ENCODE measurements around the gene BAK1. TPM values are rescaled to one million over a fixed set of nuclear protein-coding genes. Genes with fewer than 3 reads are reported as not detected.
"Not testable (repeated sequence)": the region's sequence is repeated elsewhere in the genome, so short reads cannot be mapped to it uniquely, and the experiment has no call there.

Gene BAK1
- total RNA-seq, 2 experiments from 2014 or later, result 69.2 to 77.6 TPM

DNA sequence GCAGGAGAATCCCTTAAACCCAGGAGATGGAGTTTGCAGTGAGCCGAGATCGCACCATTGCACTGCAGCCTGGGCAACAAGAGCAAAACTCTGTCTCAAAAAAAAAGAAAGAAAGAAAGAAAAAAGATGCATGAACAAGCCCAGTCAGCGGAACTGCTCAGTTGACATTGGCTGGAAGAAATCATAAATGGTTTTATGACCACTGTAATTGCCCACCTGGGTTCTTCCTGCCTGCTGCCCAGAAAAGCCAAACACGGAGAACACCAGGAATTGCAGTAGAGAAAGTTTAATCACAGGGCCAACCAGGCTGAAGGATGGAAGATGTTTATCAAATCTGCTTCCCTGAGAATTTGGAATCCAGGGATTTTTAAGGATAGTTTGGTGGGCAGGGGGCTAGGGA lies 22.7 kb downstream of the BAK1 start:
- Mint-ChIP-seq H3K9me3 (no peaks in the 10 kb centered on the region), H3K27me3 (no peaks in the 10 kb centered on the region), H3K4me3 (no peak overlapping the region), H3K4me1 (peaks cover 6% of the 10 kb centered on the region), H3K36me3 (ENCODE audit: low read depth) (peaks cover 3% of the 10 kb centered on the region), H3K27ac (no peak overlapping the region)
- POLR2A ChIA-PET, result no interaction called here
- no peak for DNase-seq
- CTCF ChIA-PET, result interaction anchor here (1.0 to 1.7 kb wide), 2 partner anchors 10 to 22 kb away, joined by 3 to 4 read pairs; no protein-coding TSS in a partner anchor

DNA sequence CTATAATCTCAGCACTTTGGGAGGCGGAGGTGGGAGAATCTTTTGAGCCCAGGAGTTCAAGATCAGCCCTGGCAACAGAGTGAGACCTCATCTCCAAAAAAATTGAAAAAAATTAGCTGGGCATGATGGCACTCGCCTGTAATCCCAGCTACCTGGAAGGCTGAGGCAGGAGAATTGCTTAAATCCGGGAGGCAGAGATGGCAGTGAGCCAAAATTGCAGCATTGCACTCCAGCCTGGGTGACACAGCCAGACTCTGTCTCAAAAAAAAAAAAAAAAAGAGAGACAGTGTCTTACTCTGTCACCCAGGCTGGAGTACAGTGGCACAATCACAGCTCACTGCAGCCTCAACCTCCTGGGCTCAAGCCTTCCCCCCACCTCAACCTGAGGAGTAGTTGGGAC lies 27.2 kb downstream of the BAK1 start:
- H3K4me1 Mint-ChIP-seq, result peaks cover 18% of the 10 kb centered on the region
- CTCF ChIA-PET, result interaction anchor here (2.4 kb wide), 1 partner anchor 9 kb away, joined by 7 read pairs; no protein-coding TSS in a partner anchor
- H3K4me3 Mint-ChIP-seq; POLR2A ChIA-PET; H3K27ac Mint-ChIP-seq; H3K36me3 Mint-ChIP-seq (ENCODE audit: low read depth); H3K9me3 Mint-ChIP-seq; H3K27me3 Mint-ChIP-seq; DNase-seq: not testable (repeated sequence)

GRCh38 chr6:33552252-33552651 lies 27.8 kb downstream of the BAK1 start:
- DNase-seq, result no peak
- Mint-ChIP-seq H3K27ac (no peak overlapping the region), H3K4me1 (peaks cover 24% of the 10 kb centered on the region), H3K27me3 (no peaks in the 10 kb centered on the region), H3K36me3 (ENCODE audit: low read depth) (peaks cover 3% of the 10 kb centered on the region), H3K4me3 (no peak overlapping the region), H3K9me3 (no peaks in the 10 kb centered on the region)
- ChIA-PET CTCF (interaction anchor here (2.4 kb wide), 1 partner anchor 10 kb away, joined by 7 read pairs; no protein-coding TSS in a partner anchor), POLR2A (no interaction called here)

GRCh38 chr6:33551538-33551937 lies 28.5 kb downstream of the BAK1 start:
- DNase-seq, result no peak
- Mint-ChIP-seq H3K27ac (no peak overlapping the region), H3K27me3 (no peaks in the 10 kb centered on the region), H3K4me1 (peaks cover 25% of the 10 kb centered on the region), H3K4me3 (no peak overlapping the region), H3K36me3 (ENCODE audit: low read depth) (no peaks in the 10 kb centered on the region), H3K9me3 (no peaks in the 10 kb centered on the region)
- CTCF ChIA-PET, result interaction anchor here (1.4 to 3.2 kb wide), 3 partner anchors 10 to 19 kb away, joined by 4 to 13 read pairs (median 7); no protein-coding TSS in a partner anchor
- POLR2A ChIA-PET, result no interaction called here

DNA sequence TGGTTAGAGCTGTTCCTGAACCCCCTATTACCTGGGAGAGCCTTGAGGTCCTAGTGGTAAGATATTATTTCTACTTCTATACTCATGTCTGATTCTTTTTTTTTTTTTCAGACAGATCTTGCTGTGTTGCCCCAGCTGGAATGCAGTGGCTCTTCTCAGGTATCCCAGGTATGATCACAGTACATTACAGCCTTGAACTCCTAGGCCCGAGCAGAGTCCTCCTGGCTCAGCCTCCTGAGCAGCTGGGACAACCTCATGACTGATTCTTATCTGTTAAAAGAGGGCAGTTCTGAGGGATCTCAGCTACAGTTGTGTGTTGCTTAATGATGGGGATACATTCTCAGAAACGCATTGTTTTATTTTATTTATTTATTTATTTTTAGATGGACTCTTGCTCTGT lies 30.2 kb downstream of the BAK1 start:
- peaks cover 27% of the 10 kb centered on the region for H3K4me1 Mint-ChIP-seq
- no peak overlapping the region for H3K27ac Mint-ChIP-seq
- no peaks in the 10 kb centered on the region for H3K36me3 Mint-ChIP-seq (ENCODE audit: low read depth)
- POLR2A ChIA-PET, result no interaction called here
- CTCF ChIA-PET, result interaction anchor here (0.6 to 3.2 kb wide), 6 partner anchors 12 to 612 kb away, joined by 3 to 13 read pairs (median 4); no protein-coding TSS in a partner anchor
- no peaks in the 10 kb centered on the region for H3K9me3 Mint-ChIP-seq
- no peaks in the 10 kb centered on the region for H3K27me3 Mint-ChIP-seq
- H3K4me3 Mint-ChIP-seq, result no peak overlapping the region
- no peak for DNase-seq

GRCh38 chr6:33549196-33549595 lies 30.9 kb downstream of the BAK1 start:
- Mint-ChIP-seq H3K9me3 (no peaks in the 10 kb centered on the region), H3K4me3 (no peak overlapping the region), H3K27me3 (no peaks in the 10 kb centered on the region), H3K27ac (peak overlapping the region; percentile 27), H3K36me3 (ENCODE audit: low read depth) (no peaks in the 10 kb centered on the region), H3K4me1 (peaks cover 27% of the 10 kb centered on the region)
- POLR2A ChIA-PET, result interaction anchor here (0.8 kb wide), 1 partner anchor 16 kb away, joined by 3 read pairs; no protein-coding TSS in a partner anchor
- CTCF ChIA-PET, result interaction anchor here (0.6 to 3.2 kb wide), 5 partner anchors 19 to 512 kb away, joined by 3 to 13 read pairs (median 4); no protein-coding TSS in a partner anchor
- DNase-seq, result no peak

GRCh38 chr6:33547499-33547898 lies 32.6 kb downstream of the BAK1 start:
- CTCF ChIA-PET, result interaction anchor here (0.6 to 1.2 kb wide), 8 partner anchors 8 to 148 kb away, joined by 3 to 6 read pairs (median 3); no protein-coding TSS in a partner anchor

DNA sequence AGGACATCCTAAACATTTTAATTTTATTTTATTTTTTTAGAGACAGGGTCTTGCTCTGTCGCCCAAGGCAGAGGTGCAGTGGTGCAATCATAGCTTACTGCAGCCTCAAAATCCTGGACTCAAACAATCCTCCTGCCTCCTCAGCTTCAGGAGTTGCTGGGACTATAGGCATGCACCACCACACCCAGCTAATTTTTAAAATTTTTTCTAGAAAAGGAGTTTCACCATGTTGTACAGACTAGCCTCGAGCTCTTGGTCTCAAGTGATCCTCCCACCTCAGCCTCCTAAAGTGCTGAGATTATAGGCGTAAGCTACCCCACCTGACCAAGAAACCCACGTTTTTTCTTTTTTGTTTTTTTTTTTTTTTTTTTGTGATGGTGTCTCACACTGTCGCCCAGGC lies 33.3 kb downstream of the BAK1 start:
- H3K4me1 Mint-ChIP-seq, result peaks cover 32% of the 10 kb centered on the region
- no peaks in the 10 kb centered on the region for H3K27me3 Mint-ChIP-seq
- no peak overlapping the region for H3K27ac Mint-ChIP-seq
- CTCF ChIA-PET, result interaction anchor here (0.7 to 1.2 kb wide), 2 partner anchors 19 to 40 kb away, joined by 3 read pairs; no protein-coding TSS in a partner anchor
- no peaks in the 10 kb centered on the region for H3K36me3 Mint-ChIP-seq (ENCODE audit: low read depth)
- POLR2A ChIA-PET, result no interaction called here
- no peaks in the 10 kb centered on the region for H3K9me3 Mint-ChIP-seq
- DNase-seq, result no peak
- no peak overlapping the region for H3K4me3 Mint-ChIP-seq

More at GRCh38 chr6:33547499-33547898, 32.6 kb downstream of the BAK1 start:
- H3K36me3 Mint-ChIP-seq (ENCODE audit: low read depth), result no peaks in the 10 kb centered on the region
- peak overlapping the region; percentile 90 for H3K27ac Mint-ChIP-seq
- H3K4me1 Mint-ChIP-seq, result peaks cover 32% of the 10 kb centered on the region
- no peak for DNase-seq
- no peaks in the 10 kb centered on the region for H3K27me3 Mint-ChIP-seq
- no peaks in the 10 kb centered on the region for H3K9me3 Mint-ChIP-seq
- POLR2A ChIA-PET, result interaction anchor here (0.6 kb wide), 1 partner anchor 14 kb away, joined by 3 read pairs; no protein-coding TSS in a partner anchor
- peak overlapping the region; percentile 30 for H3K4me3 Mint-ChIP-seq

DNA sequence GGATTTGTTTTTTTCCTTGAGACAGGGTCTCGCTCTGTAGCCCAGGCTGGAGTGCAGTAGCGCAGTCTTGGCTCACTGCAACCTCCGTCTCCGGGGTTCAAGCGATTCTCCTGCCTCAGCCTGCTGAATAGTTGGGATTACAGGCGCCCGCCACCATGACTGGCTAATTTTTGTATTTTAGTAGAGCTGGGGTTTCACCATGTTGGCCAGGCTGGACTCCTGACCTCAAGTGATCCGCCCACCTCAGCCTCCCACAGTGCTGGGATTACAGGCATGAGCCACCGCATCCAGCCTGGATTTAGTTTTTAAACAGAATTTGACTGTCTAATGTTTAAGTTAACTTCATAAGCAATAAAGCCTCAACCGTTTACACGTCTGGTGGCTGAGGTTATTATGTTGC lies 34.8 kb downstream of the BAK1 start:
- H3K9me3 Mint-ChIP-seq; H3K36me3 Mint-ChIP-seq (ENCODE audit: low read depth); H3K27me3 Mint-ChIP-seq; DNase-seq; POLR2A ChIA-PET; H3K4me3 Mint-ChIP-seq: not testable (repeated sequence)
- CTCF ChIA-PET, result interaction anchor here (0.6 to 1.2 kb wide), 2 partner anchors 12 to 23 kb away, joined by 3 to 5 read pairs; no protein-coding TSS in a partner anchor
- Mint-ChIP-seq H3K27ac (peak overlapping the region; percentile 46), H3K4me1 (peaks cover 30% of the 10 kb centered on the region)

DNA sequence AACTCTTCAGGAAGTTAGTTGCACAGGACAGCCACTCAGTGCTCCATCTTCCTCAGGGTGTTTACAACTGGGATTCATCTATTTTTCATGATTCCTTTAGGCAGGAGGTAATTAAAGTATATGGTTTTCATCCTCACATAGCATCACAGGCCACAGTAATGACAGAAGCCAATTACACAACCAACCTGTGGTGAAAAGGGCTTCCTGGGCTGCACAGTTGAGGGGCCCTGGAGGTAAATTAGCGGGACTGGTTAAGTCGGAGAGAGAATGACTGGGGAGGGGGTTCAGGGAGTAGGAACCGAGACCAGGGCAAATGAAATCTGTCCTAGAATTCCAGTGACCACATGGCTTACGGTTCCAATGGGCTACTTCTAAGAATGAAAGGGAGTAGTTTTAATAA lies 37.0 kb downstream of the BAK1 start:
- no peaks in the 10 kb centered on the region for H3K9me3 Mint-ChIP-seq
- H3K4me3 Mint-ChIP-seq, result no peak overlapping the region
- peaks cover 19% of the 10 kb centered on the region for H3K4me1 Mint-ChIP-seq
- no peak for DNase-seq
- no peak overlapping the region for H3K27ac Mint-ChIP-seq
- no peaks in the 10 kb centered on the region for H3K36me3 Mint-ChIP-seq (ENCODE audit: low read depth)
- CTCF ChIA-PET, result no interaction called here
- POLR2A ChIA-PET, result no interaction called here
- H3K27me3 Mint-ChIP-seq, result no peaks in the 10 kb centered on the region

DNA sequence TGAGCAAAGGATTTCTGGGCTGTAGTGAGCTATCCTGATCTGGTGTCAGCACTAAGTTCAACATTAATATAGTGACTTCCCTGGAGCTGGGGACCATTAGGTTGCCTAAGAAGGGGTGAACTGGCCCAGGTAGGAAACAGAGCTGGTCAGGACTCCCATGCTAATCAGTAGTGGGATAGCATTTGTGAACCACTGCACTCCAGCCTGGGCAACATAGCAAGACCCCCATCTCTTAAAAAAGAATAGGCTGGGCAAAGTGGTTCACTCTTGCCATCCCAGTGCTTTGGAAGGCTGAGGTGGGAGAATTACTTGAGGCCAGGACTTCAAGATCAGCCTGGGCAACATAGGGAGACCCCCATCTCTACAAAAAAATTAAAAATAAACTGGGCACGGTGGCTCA lies 39.3 kb downstream of the BAK1 start:
- no peaks in the 10 kb centered on the region for H3K9me3 Mint-ChIP-seq
- H3K36me3 Mint-ChIP-seq (ENCODE audit: low read depth), result no peaks in the 10 kb centered on the region
- no peak overlapping the region for H3K4me3 Mint-ChIP-seq
- DNase-seq, result no peak
- ChIA-PET POLR2A (no interaction called here), CTCF (interaction anchor here (1.3 kb wide), 1 partner anchor 12 kb away, joined by 3 read pairs; no protein-coding TSS in a partner anchor)
- H3K27me3 Mint-ChIP-seq, result no peaks in the 10 kb centered on the region
- peaks cover 6% of the 10 kb centered on the region for H3K4me1 Mint-ChIP-seq
- no peak overlapping the region for H3K27ac Mint-ChIP-seq

- Mint-ChIP-seq H3K9me3 (peaks cover 3% of the 10 kb centered on the region), H3K36me3 (ENCODE audit: low read depth) (peaks cover 5% of the 10 kb centered on the region), H3K27ac (no peak overlapping the region), H3K4me3 (no peak overlapping the region), H3K27me3 (peaks cover 2% of the 10 kb centered on the region), H3K4me1 (peaks cover 19% of the 10 kb centered on the region)
- DNase-seq, result no peak
- ChIA-PET POLR2A (no interaction called here), CTCF (interaction anchor here (1.4 kb wide), 1 partner anchor 25 kb away, joined by 3 read pairs; no protein-coding TSS in a partner anchor)
These were observed 45.4 kb downstream of the BAK1 start for GRCh38 chr6:33534702-33535101.

GRCh38 chr6:33533163-33533869 lies 46.8 kb downstream of the BAK1 start:
- DNase-seq, result peak; percentile 79
- H3K9me3 Mint-ChIP-seq; H3K36me3 Mint-ChIP-seq (ENCODE audit: low read depth); H3K27me3 Mint-ChIP-seq: not testable (repeated sequence)
- peak overlapping the region; percentile 56 for H3K4me3 Mint-ChIP-seq
- CTCF ChIA-PET, result interaction anchor here (0.8 to 1.5 kb wide), 5 partner anchors 11 to 103 kb away, joined by 3 to 5 read pairs (median 4); no protein-coding TSS in a partner anchor
- H3K27ac Mint-ChIP-seq, result peak overlapping the region; percentile 81
- H3K4me1 Mint-ChIP-seq, result peaks cover 19% of the 10 kb centered on the region
- POLR2A ChIA-PET, result interaction anchor here (0.9 to 1.2 kb wide), 4 partner anchors 15 to 1795 kb away, joined by 3 to 9 read pairs (median 4); partner anchors contain the start of gene ZBTB9
